ENCODE results near the gene FBXO4. TPM values are rescaled to one million over a fixed set of nuclear protein-coding genes. Genes with fewer than 3 reads are reported as not detected.

The FBXO4 gene
- total and polyA plus RNA-seq, 2 experiments from 2014 or later = 12.1 to 15.9 TPM

- in situ Hi-C loops (cut with MboI) = no loop called here
- TF ChIP-seq EZH2 (IDR thresholded peaks at IDR 0.05; ENCODE audit: insufficient read depth, poor library complexity, severe bottlenecking) = no peak
These were observed 28.9 kb upstream of the FBXO4 start for GRCh38 chr5:41896230-41896629.

GRCh38 chr5:41903382-41903891, 21.6 kb upstream of the FBXO4 start:
- Histone ChIP-seq H3K9ac (peak overlapping the region; percentile 63), H3F3A (ENCODE audit: insufficient read depth) (peaks cover 16% of the 10 kb centered on the region), H3K79me2 (ENCODE audit: insufficient read depth) (peaks cover 35% of the 10 kb centered on the region), H3K9me2 (ENCODE audit: insufficient read depth) (no peaks in the 10 kb centered on the region; the same call in 1 of the 2 replicates), H3K27ac (peak overlapping the region; percentile 58), H3K27me3 (replicated peaks; ENCODE audit: insufficient read depth) (no peaks in the 10 kb centered on the region), H2AFZ (peak overlapping the region; percentile 95), H4K20me1 (ENCODE audit: insufficient read depth) (no peaks in the 10 kb centered on the region), H3K4me2 (ENCODE audit: unreplicated experiment) (peak overlapping the region; percentile 93), H3K4me3 (peak overlapping the region; percentile 81), H3K36me3 (ENCODE audit: low read depth) (peaks cover 10% of the 10 kb centered on the region; the same call in 1 of the 2 replicates), H3K9me3 (ENCODE audit: low read depth) (no peaks in the 10 kb centered on the region), H3K4me1 (ENCODE audit: insufficient read depth) (peaks cover 35% of the 10 kb centered on the region)
- TF ChIP-seq EZH2phosphoT487 (IDR thresholded peaks at IDR 0.05; ENCODE audit: insufficient read depth, low read depth) (no peak), EZH2 (IDR thresholded peaks at IDR 0.05; ENCODE audit: insufficient read depth, poor library complexity, severe bottlenecking) (no peak)
- DNase-seq = no peak
- WGBS, 2 experiments (ENCODE audit: low coverage in 1 of 2, low lambda C conversion rate in 2 of 2, missing lambda C conversion rate in 2 of 2) = 41 to 44% methylated on average over 8 of the region's 8 CpGs
- in situ Hi-C loops (cut with MboI) = no loop called here

More at GRCh38 chr5:41896230-41896629, 28.9 kb upstream of the FBXO4 start:
- Histone ChIP-seq H3K4me3 (no peak overlapping the region), H3K27me3 (replicated peaks; ENCODE audit: insufficient read depth) (peaks cover 6% of the 10 kb centered on the region), H3K4me1 (ENCODE audit: insufficient read depth) (no peaks in the 10 kb centered on the region), H3F3A (ENCODE audit: insufficient read depth) (no peaks in the 10 kb centered on the region), H3K9me2 (ENCODE audit: insufficient read depth) (no peaks in the 10 kb centered on the region), H4K20me1 (ENCODE audit: insufficient read depth) (no peaks in the 10 kb centered on the region), H3K36me3 (ENCODE audit: low read depth) (no peaks in the 10 kb centered on the region), H3K9me3 (ENCODE audit: low read depth) (no peaks in the 10 kb centered on the region), H2AFZ (no peak overlapping the region), H3K9ac (no peak overlapping the region), H3K79me2 (ENCODE audit: insufficient read depth) (no peaks in the 10 kb centered on the region), H3K4me2 (ENCODE audit: unreplicated experiment) (no peak overlapping the region), H3K27ac (no peak overlapping the region)
- no peak for DNase-seq
- 27 to 32% methylated on average over 2 of the region's 2 CpGs for WGBS, 2 experiments (ENCODE audit: low coverage in 1 of 2, low lambda C conversion rate in 2 of 2, missing lambda C conversion rate in 2 of 2)

GRCh38 chr5:41903892-41904799, 20.9 kb upstream of the FBXO4 start, which contains the start of gene RIMOC1:
RIMOC1 (plus strand) TSS chr5:41904344; CDS start chr5:41904368, 24 bp downstream.
- H3K27me3 ChIP-seq (replicated peaks; ENCODE audit: insufficient read depth) = no peaks in the 10 kb centered on the region
- 1% methylated on average over 51 to 55 of the region's 55 CpGs for WGBS, 2 experiments (ENCODE audit: low coverage in 1 of 2, low lambda C conversion rate in 2 of 2, missing lambda C conversion rate in 2 of 2)
- peak within 1 kb of the TSS; percentile 96 for H3K4me2 ChIP-seq (ENCODE audit: unreplicated experiment)
- peaks cover 35% of the 10 kb centered on the region for H3K79me2 ChIP-seq (ENCODE audit: insufficient read depth)
- peak within 1 kb of the TSS; percentile 95 for H3K4me3 ChIP-seq
- H3K27ac ChIP-seq = peak within 1 kb of the TSS; percentile 79
- DNase-seq = peak; percentile 100
- no peaks in the 10 kb centered on the region for H3K9me3 ChIP-seq (ENCODE audit: low read depth)
- peak within 1 kb of the TSS; percentile 96 for H3K9ac ChIP-seq
- TF ChIP-seq EZH2 (IDR thresholded peaks at IDR 0.05; ENCODE audit: insufficient read depth, poor library complexity, severe bottlenecking) = no peak
- TF ChIP-seq EZH2phosphoT487 (IDR thresholded peaks at IDR 0.05; ENCODE audit: insufficient read depth, low read depth) = no peak
- H2AFZ ChIP-seq = peak within 1 kb of the TSS; percentile 95
- no peaks in the 10 kb centered on the region; the same call in 1 of the 2 replicates for H4K20me1 ChIP-seq (ENCODE audit: insufficient read depth)
- H3K36me3 ChIP-seq (ENCODE audit: low read depth) = peaks cover 14% of the 10 kb centered on the region
- H3F3A ChIP-seq (ENCODE audit: insufficient read depth) = peaks cover 23% of the 10 kb centered on the region
- in situ Hi-C loops (cut with MboI) = no loop called here
- peaks cover 42% of the 10 kb centered on the region for H3K4me1 ChIP-seq (ENCODE audit: insufficient read depth)
- no peaks in the 10 kb centered on the region; the same call in 1 of the 2 replicates for H3K9me2 ChIP-seq (ENCODE audit: insufficient read depth)

GRCh38 chr5:41906151-41906550, 18.9 kb upstream of the FBXO4 start:
- no peak overlapping the region for H3K9ac ChIP-seq
- no peaks in the 10 kb centered on the region for H3K27me3 ChIP-seq (replicated peaks; ENCODE audit: insufficient read depth)
- no peak overlapping the region for H3K4me3 ChIP-seq
- TF ChIP-seq EZH2 (IDR thresholded peaks at IDR 0.05; ENCODE audit: insufficient read depth, poor library complexity, severe bottlenecking) (no peak), EZH2phosphoT487 (IDR thresholded peaks at IDR 0.05; ENCODE audit: insufficient read depth, low read depth) (no peak)
- peaks cover 48% of the 10 kb centered on the region for H3K79me2 ChIP-seq (ENCODE audit: insufficient read depth)
- peaks cover 42% of the 10 kb centered on the region for H3K4me1 ChIP-seq (ENCODE audit: insufficient read depth)
- no peak overlapping the region for H3K4me2 ChIP-seq (ENCODE audit: unreplicated experiment)
- peaks cover 24% of the 10 kb centered on the region for H3F3A ChIP-seq (ENCODE audit: insufficient read depth)
- H2AFZ ChIP-seq = no peak overlapping the region
- WGBS, 2 experiments (ENCODE audit: low coverage in 1 of 2, low lambda C conversion rate in 2 of 2, missing lambda C conversion rate in 2 of 2) = 85 to 90% methylated on average over 2 of the region's 2 CpGs
- no peak overlapping the region for H3K27ac ChIP-seq
- no peak for DNase-seq
- in situ Hi-C loops (cut with MboI) = no loop called here
- H3K36me3 ChIP-seq (ENCODE audit: low read depth) = peaks cover 34% of the 10 kb centered on the region
- no peaks in the 10 kb centered on the region for H3K9me3 ChIP-seq (ENCODE audit: low read depth)
- H4K20me1 ChIP-seq (ENCODE audit: insufficient read depth) = no peaks in the 10 kb centered on the region; the same call in 1 of the 2 replicates
- H3K9me2 ChIP-seq (ENCODE audit: insufficient read depth) = no peaks in the 10 kb centered on the region; the same call in 1 of the 2 replicates
